Stimulated activated naive B cell treated with anti-CD40 and anti-IgM and Interleukin-4, amounts not matched to agents 10 μg/mL and 1 μg/mL and 100 μg/mL, for 72 hours (primary cell): ENCODE results near the gene ZNF580.

ENCODE experiments used
- ATAC-seq, 2 donors: fragments of 150-1000 bp; cut with Tn5 transposase; replicated peaks; 2 replicates each; pipeline ENCODE4 v1.10.0; 2021; ENCODE audit warnings: moderate library complexity in 1 of 2
- DNase-seq: peaks from one replicate; pipeline ENCODE4 v3.0.0; 2021
- H3K27ac Mint-ChIP-seq: one replicate; pipeline ENCODE4 v1.8.0; 2022; ENCODE audit warnings: mild to moderate bottlenecking, mixed read lengths
- H3K27me3 Mint-ChIP-seq, 2 donors: one replicate each; pipeline ENCODE4 v1.8.0; 2022; ENCODE audit warnings: mixed read lengths in 2 of 2
- H3K36me3 Mint-ChIP-seq, 2 donors: one replicate each; pipeline ENCODE4 v1.8.0; 2022; ENCODE audit warnings: mixed read lengths in 2 of 2, mild to moderate bottlenecking in 1 of 2
- H3K4me1 Mint-ChIP-seq, 2 donors: one replicate each; pipeline ENCODE4 v1.8.0; 2022; ENCODE audit warnings: mixed read lengths in 2 of 2, mild to moderate bottlenecking in 1 of 2
- H3K4me3 Mint-ChIP-seq, 2 donors: one replicate each; pipeline ENCODE4 v1.8.0; 2022; ENCODE audit warnings: mild to moderate bottlenecking in 2 of 2, mixed read lengths in 2 of 2, moderate library complexity in 1 of 2
- H3K9me3 Mint-ChIP-seq, 2 donors: one replicate each; pipeline ENCODE4 v1.8.0; 2022; ENCODE audit warnings: mixed read lengths in 2 of 2, mild to moderate bottlenecking in 1 of 2

ZNF580 gene

DNA sequence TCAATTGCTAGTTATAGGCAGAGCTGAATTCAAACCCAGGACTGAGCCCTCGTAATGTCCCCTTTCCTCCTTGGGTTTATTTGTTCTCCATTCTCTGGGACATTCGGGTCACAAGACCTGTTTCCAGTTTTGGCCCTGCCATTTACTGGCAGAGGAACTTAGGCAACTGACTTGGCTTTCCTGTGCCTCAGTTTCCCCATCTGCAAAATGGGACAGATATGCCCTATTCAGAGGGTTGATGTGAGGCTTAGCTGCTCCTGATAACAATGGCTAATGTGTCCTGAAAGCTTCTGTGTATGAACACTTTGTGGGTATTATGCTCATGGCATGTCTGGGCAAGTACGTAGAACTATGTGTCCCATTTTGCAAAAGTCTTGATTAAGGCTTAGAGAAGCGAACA, 39.7 kb upstream of the ZNF580 start:
- Mint-ChIP-seq H3K36me3 (peaks cover 25 to 33% of the 10 kb centered on the region in 2 donors), H3K27me3 (no peaks in the 10 kb centered on the region), H3K9me3 (peaks cover 5% of the 10 kb centered on the region in 2 donors), H3K4me1 (peaks cover 32 to 55% of the 10 kb centered on the region in 2 donors), H3K27ac (peak overlapping the region; percentile 71), H3K4me3 (peak overlapping the region; percentile 84 to 90)
- DNase-seq = no peak
- ATAC-seq = no peak

GRCh38 chr19:55602104-55603001, 38.4 kb upstream of the ZNF580 start:
- Mint-ChIP-seq H3K27me3 (no peaks in the 10 kb centered on the region), H3K36me3 (peaks cover 17 to 31% of the 10 kb centered on the region in 2 donors), H3K4me3 (no peak overlapping the region), H3K9me3 (peaks cover 5% of the 10 kb centered on the region in 2 donors), H3K27ac (peak overlapping the region; percentile 17), H3K4me1 (peaks cover 43 to 60% of the 10 kb centered on the region in 2 donors)
- ATAC-seq (no peak), DNase-seq (no peak)

- Mint-ChIP-seq H3K27me3 (no peaks in the 10 kb centered on the region), H3K36me3 (peaks cover 16 to 33% of the 10 kb centered on the region in 2 donors), H3K4me1 (peaks cover 44 to 61% of the 10 kb centered on the region in 2 donors)
These were observed 37.7 kb upstream of the ZNF580 start for GRCh38 chr19:55603115-55603514.

GRCh38 chr19:55603581-55604292, 37.1 kb upstream of the ZNF580 start:
- peaks cover 3% of the 10 kb centered on the region in 2 donors for H3K9me3 Mint-ChIP-seq
- DNase-seq (no peak), ATAC-seq (no peak)
- peaks cover 12 to 29% of the 10 kb centered on the region in 2 donors for H3K36me3 Mint-ChIP-seq
- peaks cover 44 to 61% of the 10 kb centered on the region in 2 donors for H3K4me1 Mint-ChIP-seq
- H3K27me3 Mint-ChIP-seq = no peaks in the 10 kb centered on the region
- H3K27ac Mint-ChIP-seq = peak overlapping the region; percentile 99
- H3K4me3 Mint-ChIP-seq = peak overlapping the region; percentile 94 to 95

More at GRCh38 chr19:55603115-55603514, 37.7 kb upstream of the ZNF580 start:
- Mint-ChIP-seq H3K27ac (peak overlapping the region; percentile 70), H3K9me3 (peaks cover 5% of the 10 kb centered on the region in 2 donors), H3K4me3 (peak overlapping the region in 1 of 2 donors; percentile 62)
- DNase-seq (no peak), ATAC-seq (no peak)

GRCh38 chr19:55605207-55605636, 35.6 kb upstream of the ZNF580 start:
- H3K4me1 Mint-ChIP-seq = peaks cover 50 to 68% of the 10 kb centered on the region in 2 donors
- DNase-seq (peak; percentile 99), ATAC-seq (peak; percentile 79 to 84)
- no peaks in the 10 kb centered on the region for H3K27me3 Mint-ChIP-seq
- peaks cover 20 to 37% of the 10 kb centered on the region in 2 donors for H3K36me3 Mint-ChIP-seq
- peaks cover 0 to 2% of the 10 kb centered on the region in 2 donors for H3K9me3 Mint-ChIP-seq
- H3K4me3 Mint-ChIP-seq = peak overlapping the region; percentile 94 to 95
- peak overlapping the region; percentile 99 for H3K27ac Mint-ChIP-seq

DNA sequence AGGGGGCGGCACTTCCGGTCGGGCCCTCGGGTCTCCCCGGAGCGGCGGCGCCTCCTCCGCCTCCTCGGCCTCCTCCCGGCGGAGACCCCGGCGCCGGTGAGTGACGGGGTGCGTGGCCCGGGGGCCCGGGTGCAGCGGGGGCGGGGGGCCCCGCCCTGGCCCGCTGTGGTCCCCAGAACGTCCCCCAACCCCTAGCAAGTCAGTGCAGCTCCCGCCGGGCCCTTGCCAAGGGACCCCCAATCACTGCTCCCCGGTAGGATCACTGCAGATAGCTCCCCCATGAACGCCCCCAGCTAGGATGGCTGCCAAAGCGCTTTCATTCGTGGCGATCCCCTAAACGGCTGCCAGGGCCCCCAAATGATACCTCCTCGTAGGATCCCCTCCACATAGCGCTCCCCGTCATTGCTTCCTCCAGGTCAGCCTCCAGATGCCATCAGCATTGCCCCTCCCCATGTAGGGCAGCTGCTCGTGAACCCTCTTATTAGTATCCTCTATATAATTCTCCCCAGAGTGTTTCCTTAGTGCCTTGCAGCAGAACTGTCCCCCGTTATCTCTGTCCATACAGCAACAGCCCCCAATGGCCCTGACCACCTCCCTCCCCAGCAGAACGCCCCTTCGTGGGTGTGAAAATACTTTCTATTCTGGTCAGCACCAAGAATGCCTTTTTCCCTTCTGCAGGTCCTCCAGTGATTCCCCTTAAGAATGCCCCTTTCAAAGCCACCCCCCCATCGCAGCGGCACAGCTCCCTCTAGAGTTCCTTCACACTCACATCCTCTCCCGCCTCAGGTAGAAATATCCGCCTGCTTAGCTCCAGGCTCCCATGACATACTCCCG, 34.9 kb upstream of the ZNF580 start, which contains the start of gene ZNF865:
ZNF865 (plus strand) TSS at position 11 of the 834 bp plus-strand sequence. CDS start 7,972 bp downstream, outside the sequence.
- peak; percentile 41 to 52 for ATAC-seq
- Mint-ChIP-seq H3K27me3 (no peaks in the 10 kb centered on the region), H3K27ac (peak within 1 kb of the TSS; percentile 99), H3K9me3 (peaks cover 0 to 2% of the 10 kb centered on the region in 2 donors), H3K4me1 (peaks cover 54 to 71% of the 10 kb centered on the region in 2 donors), H3K36me3 (peaks cover 23 to 43% of the 10 kb centered on the region in 2 donors), H3K4me3 (peak within 1 kb of the TSS; percentile 94 to 99)
- peak; percentile 73 for DNase-seq

- no peak for DNase-seq
- Mint-ChIP-seq H3K36me3 (peaks cover 24 to 45% of the 10 kb centered on the region in 2 donors), H3K27me3 (no peaks in the 10 kb centered on the region), H3K9me3 (peaks cover 0 to 2% of the 10 kb centered on the region in 2 donors), H3K27ac (peak overlapping the region; percentile 98), H3K4me3 (peak overlapping the region; percentile 94 to 99), H3K4me1 (peaks cover 55 to 72% of the 10 kb centered on the region in 2 donors)
- ATAC-seq = no peak
These were observed 34.4 kb upstream of the ZNF580 start for GRCh38 chr19:55606471-55606787.

DNA sequence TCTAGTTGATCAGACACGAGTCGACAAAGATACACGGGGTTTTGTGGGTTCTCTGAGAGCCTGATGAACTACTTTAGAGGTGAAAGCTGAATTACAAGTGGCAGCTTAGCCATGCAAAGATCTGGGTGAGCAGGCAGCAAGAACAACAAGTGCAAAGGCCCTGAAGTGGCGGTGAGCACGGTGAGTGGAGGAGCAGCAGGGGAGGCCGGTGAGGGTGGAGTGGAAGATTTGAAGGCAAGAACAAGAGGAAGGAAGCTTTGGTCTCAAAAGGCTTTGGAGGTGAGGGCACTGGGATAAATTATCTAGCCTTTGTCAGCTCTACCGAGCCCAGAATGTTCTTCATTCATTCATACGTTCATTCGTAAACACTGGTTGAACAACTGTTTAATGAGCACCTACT, 34.0 kb upstream of the ZNF580 start:
- DNase-seq = no peak
- no peak for ATAC-seq
- H3K36me3 Mint-ChIP-seq = peaks cover 24 to 45% of the 10 kb centered on the region in 2 donors
- no peaks in the 10 kb centered on the region for H3K27me3 Mint-ChIP-seq
- peak overlapping the region; percentile 98 for H3K27ac Mint-ChIP-seq
- peak overlapping the region; percentile 94 to 99 for H3K4me3 Mint-ChIP-seq
- peaks cover 0 to 2% of the 10 kb centered on the region in 2 donors for H3K9me3 Mint-ChIP-seq
- H3K4me1 Mint-ChIP-seq = peaks cover 55 to 72% of the 10 kb centered on the region in 2 donors

DNA sequence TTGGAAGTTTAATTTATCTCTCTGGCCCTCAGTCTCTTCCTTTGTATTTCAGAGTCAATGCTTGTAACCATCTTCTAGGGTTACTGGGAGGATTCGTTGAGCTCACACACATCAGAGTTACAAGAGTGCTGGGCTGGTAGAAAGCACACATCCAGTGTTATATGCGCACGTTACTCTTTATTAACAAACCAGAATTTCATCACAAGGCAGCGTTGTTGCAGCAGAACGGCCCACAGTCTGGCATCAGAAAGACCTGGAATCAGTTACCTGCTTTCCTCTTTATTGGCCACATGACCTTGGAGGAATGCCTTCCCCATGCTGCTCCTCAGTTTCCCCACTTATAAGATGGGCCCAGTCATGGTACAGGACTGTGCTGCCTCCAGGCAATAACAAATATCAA, 31.5 kb upstream of the ZNF580 start:
- Mint-ChIP-seq H3K27me3 (no peaks in the 10 kb centered on the region), H3K9me3 (no peaks in the 10 kb centered on the region), H3K4me3 (no peak overlapping the region), H3K36me3 (peaks cover 33 to 56% of the 10 kb centered on the region in 2 donors), H3K4me1 (peaks cover 62 to 77% of the 10 kb centered on the region in 2 donors), H3K27ac (no peak overlapping the region)
- DNase-seq (no peak), ATAC-seq (no peak)

GRCh38 chr19:55611300-55611982, 29.4 kb upstream of the ZNF580 start:
- DNase-seq = no peak
- peak overlapping the region; percentile 33 to 55 for H3K4me3 Mint-ChIP-seq
- peaks cover 50 to 65% of the 10 kb centered on the region in 2 donors for H3K4me1 Mint-ChIP-seq
- peak; percentile 28 to 42 for ATAC-seq
- H3K27me3 Mint-ChIP-seq = no peaks in the 10 kb centered on the region
- H3K9me3 Mint-ChIP-seq = no peaks in the 10 kb centered on the region
- peaks cover 34 to 53% of the 10 kb centered on the region in 2 donors for H3K36me3 Mint-ChIP-seq
- peak overlapping the region; percentile 82 for H3K27ac Mint-ChIP-seq

GRCh38 chr19:55611983-55612645, 28.7 kb upstream of the ZNF580 start:
- Mint-ChIP-seq H3K4me1 (peaks cover 43 to 58% of the 10 kb centered on the region in 2 donors), H3K27ac (peak overlapping the region; percentile 82), H3K9me3 (no peaks in the 10 kb centered on the region), H3K36me3 (peaks cover 38 to 53% of the 10 kb centered on the region in 2 donors), H3K27me3 (no peaks in the 10 kb centered on the region), H3K4me3 (peak overlapping the region; percentile 33 to 55)
- ATAC-seq = peak; percentile 82 to 90
- no peak for DNase-seq

GRCh38 chr19:55613396-55613795, 27.4 kb upstream of the ZNF580 start:
- Mint-ChIP-seq H3K36me3 (peaks cover 41 to 52% of the 10 kb centered on the region in 2 donors), H3K27me3 (no peaks in the 10 kb centered on the region), H3K4me3 (no peak overlapping the region), H3K9me3 (no peaks in the 10 kb centered on the region), H3K4me1 (peaks cover 37 to 45% of the 10 kb centered on the region in 2 donors), H3K27ac (no peak overlapping the region)
- ATAC-seq (no peak), DNase-seq (no peak)
